GM21515 (cell line): ENCODE results near the gene PYGL.
A peak's percentile ranks its signal among the peaks of the same experiment; 100 is the strongest.

Experiments
- ATAC-seq: cut with Tn5 transposase; IDR thresholded peaks from one replicate; pipeline ENCODE4 v1.9.1; 2021; ENCODE audit not compliant: unreplicated experiment

Gene PYGL

DNA sequence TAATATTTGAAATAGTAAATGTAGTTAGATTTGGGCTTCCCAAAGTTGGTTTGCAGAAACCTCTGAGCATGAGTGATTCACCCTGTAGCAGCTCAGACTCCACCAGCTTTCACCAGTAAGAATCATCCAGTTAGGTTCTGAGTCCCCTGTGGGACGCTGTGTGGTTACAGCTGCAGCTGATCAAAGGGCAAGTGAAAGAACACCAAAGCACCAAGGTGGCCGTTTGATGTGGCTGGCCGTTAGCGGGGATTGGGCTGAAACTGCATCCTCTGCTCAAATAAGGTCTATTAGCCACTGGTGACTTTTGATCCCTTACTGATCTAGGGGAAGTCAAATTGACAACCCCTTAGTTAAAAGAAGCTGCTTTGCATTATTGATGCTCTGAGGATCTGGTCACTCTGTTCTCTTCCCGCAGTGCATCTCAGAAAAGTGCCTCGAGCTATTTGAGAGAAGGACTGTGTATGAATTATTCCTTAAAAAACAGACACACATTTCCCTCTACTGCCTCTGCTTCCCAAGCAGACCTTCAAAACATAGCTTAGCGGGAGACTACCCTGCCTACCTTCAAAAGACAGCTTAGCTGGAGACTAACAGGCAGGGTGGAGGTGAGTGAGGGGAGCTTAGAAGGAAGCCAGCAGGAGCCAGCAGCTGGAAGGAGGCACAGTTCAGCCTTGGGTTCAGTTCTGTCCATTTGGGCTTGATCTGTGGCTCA lies 68.8 kb downstream of the PYGL start:
- peak; percentile 91 for ATAC-seq

GRCh38 chr14:50874757-50875156 lies 69.5 kb downstream of the PYGL start:
- no peak for ATAC-seq

DNA sequence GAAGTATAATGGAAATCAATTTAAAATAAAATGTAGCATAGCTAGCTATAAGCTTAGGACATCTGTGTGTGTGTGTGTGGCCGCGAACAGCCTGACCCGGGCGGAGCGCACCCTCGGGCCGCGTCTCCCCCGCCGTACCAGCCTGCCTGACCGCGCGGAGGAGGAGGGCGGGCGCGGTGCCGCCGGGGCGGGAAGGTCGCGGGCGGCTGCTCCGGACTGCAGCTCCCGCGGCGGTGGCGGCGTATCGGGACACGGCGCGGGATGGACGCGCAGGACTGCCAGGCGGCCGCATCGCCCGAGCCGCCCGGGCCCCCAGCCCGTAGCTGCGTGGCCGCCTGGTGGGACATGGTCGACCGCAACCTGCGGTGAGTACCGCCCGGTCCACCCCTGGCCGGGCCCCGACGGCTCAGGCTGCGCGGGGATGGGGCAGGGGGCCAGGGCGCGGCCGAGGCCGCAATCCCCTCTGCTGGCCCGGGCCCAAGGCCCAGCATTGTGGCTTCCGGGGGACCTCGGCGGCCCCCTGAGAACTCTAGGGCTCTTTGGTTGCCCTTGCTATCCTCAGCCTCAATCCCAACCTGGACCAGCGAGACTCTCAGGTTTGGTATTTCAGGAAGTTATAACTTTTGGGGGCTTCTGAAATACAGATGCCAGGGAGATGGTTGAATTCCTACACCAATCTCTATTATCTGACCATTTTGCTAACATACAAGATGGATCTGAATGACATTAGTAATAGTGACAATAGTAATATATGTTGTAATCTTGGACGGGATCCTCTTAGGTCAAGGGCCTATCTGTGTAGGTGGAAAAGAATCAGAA lies 72.2 kb downstream of the PYGL start, which contains the start of gene ABHD12B:
Gene ABHD12B (plus strand): TSS at position 140 of the 819 bp plus-strand sequence. CDS start 122 bp downstream, at position 262.
- ATAC-seq: no peak

- no peak for ATAC-seq
Measured at GRCh38 chr14:50871228-50871627, 73.1 kb downstream of the PYGL start.

DNA sequence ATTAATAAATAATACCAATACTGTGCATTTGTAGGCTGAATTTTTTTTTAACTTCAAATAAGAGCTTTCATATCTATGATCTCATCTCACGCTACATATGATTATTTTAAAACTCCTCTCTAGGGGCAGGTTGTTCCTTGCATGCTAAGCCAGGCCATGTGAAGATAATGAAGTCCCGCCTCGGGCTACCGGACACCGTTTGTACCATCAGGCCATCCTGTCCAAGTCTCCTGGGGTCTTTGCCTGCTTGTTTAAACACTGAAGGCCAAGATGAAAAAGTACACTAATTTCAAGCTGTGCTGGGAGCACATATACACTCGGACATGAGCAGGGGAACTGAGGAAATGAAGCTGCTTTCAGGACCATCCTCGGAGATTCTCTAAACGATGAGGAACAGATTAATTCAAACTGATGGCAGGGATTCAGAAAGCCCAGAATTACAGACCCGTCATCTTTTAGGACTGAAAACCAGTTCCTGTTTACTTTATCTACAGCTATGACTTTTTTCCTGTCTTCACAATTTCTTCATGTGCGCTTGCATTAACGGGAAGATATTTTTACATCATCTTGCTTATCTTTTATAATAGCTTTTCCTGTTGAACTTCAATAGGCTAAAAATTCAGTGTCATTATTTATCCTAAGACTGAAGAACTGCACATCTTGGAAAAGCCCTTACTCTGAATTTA lies 78.7 kb downstream of the PYGL start:
- ATAC-seq: no peak

- ATAC-seq: no peak
Measured at GRCh38 chr14:50864946-50865345, 79.3 kb downstream of the PYGL start.

GRCh38 chr14:50864237-50864636 lies 80.0 kb downstream of the PYGL start:
- no peak for ATAC-seq

- no peak for ATAC-seq
Measured at GRCh38 chr14:50862036-50862570, 82.2 kb downstream of the PYGL start.

DNA sequence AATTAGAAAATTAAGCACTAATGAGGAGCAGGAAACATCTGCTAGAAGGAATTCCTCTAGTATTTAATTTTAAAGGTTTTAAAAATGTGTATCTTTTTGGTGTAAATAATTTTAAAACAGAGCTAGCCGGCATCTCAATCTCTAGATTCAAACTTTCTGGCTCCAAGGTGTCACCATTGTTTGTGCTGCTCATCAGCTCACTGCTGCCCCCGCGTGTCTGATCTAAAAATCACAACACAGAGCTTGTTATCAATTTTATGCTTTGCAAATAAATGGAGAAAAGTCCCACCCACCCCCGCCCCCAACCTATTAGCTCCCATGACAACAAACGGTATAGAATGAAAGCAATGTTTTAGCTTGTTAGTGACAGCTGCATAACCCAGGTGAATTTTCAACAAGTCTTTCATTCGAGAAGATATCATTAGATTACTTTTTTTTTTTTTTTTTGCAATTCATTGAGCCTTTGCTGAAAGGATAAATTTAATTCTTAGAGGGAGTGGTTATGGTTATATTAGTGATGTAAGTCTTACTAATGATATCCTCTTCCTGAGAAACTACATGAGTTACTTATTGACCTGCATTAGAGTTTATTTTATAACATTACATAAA lies 83.7 kb downstream of the PYGL start:
- peak; percentile 49 for ATAC-seq

DNA sequence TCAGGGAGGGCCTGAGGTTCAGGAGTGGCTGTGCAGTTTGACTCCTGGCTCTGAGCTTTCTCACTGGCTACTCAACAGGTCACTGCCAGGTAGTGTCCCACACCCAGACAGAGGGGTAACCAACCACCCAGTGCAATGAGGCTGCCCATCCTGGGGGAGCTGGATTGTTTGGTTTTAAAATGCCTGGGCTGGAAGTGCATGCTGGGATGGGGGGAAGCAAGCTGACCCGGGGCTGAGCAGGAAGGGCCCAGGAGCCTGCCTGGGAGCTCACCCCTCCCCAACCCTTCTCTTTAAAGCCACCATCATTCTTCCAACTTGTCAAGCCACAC lies 85.0 kb downstream of the PYGL start:
- ATAC-seq: no peak

DNA sequence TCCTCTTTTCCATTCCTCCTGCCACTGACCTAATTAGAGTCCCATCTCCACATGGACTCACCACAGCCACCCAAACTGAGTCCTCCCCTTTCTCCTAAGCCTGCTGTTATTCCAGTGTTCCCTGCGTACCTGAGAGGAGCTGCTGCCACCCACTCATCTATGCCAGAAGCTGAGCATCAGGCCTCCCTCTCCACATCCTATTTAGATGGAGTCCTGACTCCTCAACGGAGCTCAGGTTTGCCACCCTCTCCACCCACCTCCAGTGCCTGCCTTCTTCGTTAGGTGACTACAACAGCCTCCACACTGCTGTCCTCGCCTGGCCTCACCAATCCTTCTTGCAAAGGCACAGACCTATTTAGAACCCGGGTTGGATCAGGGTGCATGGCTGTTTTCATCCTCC lies 87.6 kb downstream of the PYGL start:
- no peak for ATAC-seq

- no peak for ATAC-seq
Measured at GRCh38 chr14:50855558-50855957, 88.7 kb downstream of the PYGL start.
